Psoas muscle (tissue), 8 donors: ENCODE measurements around the gene PEPD. TPM values are rescaled to one million over a fixed set of nuclear protein-coding genes. Genes with fewer than 3 reads are reported as not detected.

ENCODE experiments used
- ATAC-seq, 4 donors: fragments of 200-7000 bp; cut with Tn5 transposase; one replicate each; pipeline ENCODE4 v1.9.1; 2020; ENCODE audit warnings: moderate library complexity in 3 of 4, mild to moderate bottlenecking in 2 of 4
- DNase-seq, 2 donors: peaks; one replicate each; pipeline ENCODE4 v3.0.0-alpha.2; 2020
- H3K27ac ChIP-seq: fragments of 200-600 bp; one replicate; pipeline ENCODE4 v1.8.0; 2022
- H3K27me3 ChIP-seq, 3 donors: fragments of 200-600 bp in 1 of 3; one replicate each; pipeline versions ENCODE4 v1.6.1 to v1.8.0; 2013 to 2022; ENCODE audit warnings: low read length in 2 of 3, mild to moderate bottlenecking in 2 of 3, moderate library complexity in 1 of 3; ENCODE audit not compliant: insufficient read depth in 3 of 3
- H3K36me3 ChIP-seq, 2 donors: fragments of 200-600 bp in 1 of 2; one replicate each; pipeline versions ENCODE4 v1.6.1 to v1.8.0; 2013 to 2022; ENCODE audit warnings: low read depth in 1 of 2, mild to moderate bottlenecking in 1 of 2, moderate library complexity in 1 of 2; ENCODE audit not compliant: insufficient read depth in 1 of 2
- H3K4me1 ChIP-seq: fragments of 200-600 bp; one replicate; pipeline ENCODE4 v1.8.0; 2022
- H3K4me3 ChIP-seq: fragments of 200-600 bp; one replicate; pipeline ENCODE4 v1.8.0; 2022; ENCODE audit warnings: mild to moderate bottlenecking
- H3K9me3 ChIP-seq: fragments of 200-600 bp; one replicate; pipeline ENCODE4 v1.8.0; 2022
- CTCF ChIP-seq: fragments of 200-600 bp; IDR thresholded peaks from one replicate; pipeline ENCODE4 v1.8.0; 2022; ENCODE audit warnings: antibody characterized with exemption
- WGBS, 3 donors: extraction: QIAGEN DNeasy Blood & Tissue Kit; methylation state at CpG; one replicate each; pipeline versions ENCODE4 v1.1.6 to v1.1.7; 2013; 5-methylcytosine and 5-hydroxymethylcytosine counted together
- intact Hi-C, 2 donors: fragments of 100-400 bp; cut with DNase I; formaldehyde crosslinking; loops; one replicate each; pipeline versions ENCODE4 v1.11.0 to v1.14.2; 2022
- polyA plus RNA-seq, 3 donors: library from polyadenylated mRNA; stranded (reverse); fragments of 200-250 nt; gene quantifications; one replicate each; pipeline ENCODE4 v1.2.3, GENCODE V29; 2013
- total RNA-seq, 4 donors: library from RNA; stranded (reverse); fragmentation: NEBNext Ultra II Directional in 2 of 4; extraction: Animal tissue kit (Norgen Biotek cat#: 25700) in 2 of 4; gene quantifications; one replicate each; pipeline versions ENCODE4 v1.2.1 to v1.2.4, GENCODE V29; 2021 to 2023
- donor health status: healthy with polysubstance abuse.
- donor health status: DM: no; HTN: no; CAD: no; lungs with moderate emphysema.
- donor health status: Bipolar disorder and iron deficiency.
- donor health status: healthy.
- donor health status: DM: yes; HTN: yes; CAD: no.
- donor health status: DM: no; HTN: no; CAD: no.
- donor health status: DM: no; HTN: no; CAD: no.
- donor health status: DM: yes; HTN: yes; CAD: no.

PEPD gene
- total and polyA plus RNA-seq, 7 donors = 26.3 to 40.2 (median 35.1) TPM

- ATAC-seq (no peak), DNase-seq (no peak)
- H3K27ac ChIP-seq = no peak overlapping the region
- no peaks in the 10 kb centered on the region for H3K27me3 ChIP-seq
- peaks cover 21% of the 10 kb centered on the region for H3K4me1 ChIP-seq
- H3K36me3 ChIP-seq = no peaks in the 10 kb centered on the region
- TF ChIP-seq CTCF = no peak
- intact Hi-C loops = no loop called here
- WGBS, 3 donors = 90 to 94% (median 91%) methylated on average over 7 of the region's 7 CpGs
- H3K4me3 ChIP-seq = no peak overlapping the region
- no peaks in the 10 kb centered on the region for H3K9me3 ChIP-seq
These were observed 51.6 kb downstream of the PEPD start for GRCh38 chr19:33470040-33470330.

- TF ChIP-seq CTCF = no peak
- intact Hi-C loops = no loop called here
- WGBS, 3 donors = 94% methylated on average over 19 to 20 of the region's 20 CpGs
- DNase-seq (no peak), ATAC-seq (no peak)
- no peaks in the 10 kb centered on the region for H3K36me3 ChIP-seq
- H3K4me1 ChIP-seq = peaks cover 21% of the 10 kb centered on the region
- H3K4me3 ChIP-seq = no peak overlapping the region
- no peak overlapping the region for H3K27ac ChIP-seq
- no peaks in the 10 kb centered on the region for H3K9me3 ChIP-seq
- no peaks in the 10 kb centered on the region for H3K27me3 ChIP-seq
These were observed 52.2 kb downstream of the PEPD start for GRCh38 chr19:33469171-33470039.

- no peaks in the 10 kb centered on the region for H3K9me3 ChIP-seq
- 79 to 85% (median 81%) methylated on average over 31 of the region's 31 CpGs for WGBS, 3 donors
- intact Hi-C loops = no loop called here
- ATAC-seq (no peak), DNase-seq (no peak)
- H3K36me3 ChIP-seq = peaks cover 0 to 4% of the 10 kb centered on the region in 2 donors
- no peak overlapping the region for H3K27ac ChIP-seq
- H3K27me3 ChIP-seq = no peaks in the 10 kb centered on the region
- H3K4me3 ChIP-seq = no peak overlapping the region
- H3K4me1 ChIP-seq = peaks cover 15% of the 10 kb centered on the region
- TF ChIP-seq CTCF = no peak
These were observed 53.0 kb downstream of the PEPD start for GRCh38 chr19:33468361-33469170.

DNA sequence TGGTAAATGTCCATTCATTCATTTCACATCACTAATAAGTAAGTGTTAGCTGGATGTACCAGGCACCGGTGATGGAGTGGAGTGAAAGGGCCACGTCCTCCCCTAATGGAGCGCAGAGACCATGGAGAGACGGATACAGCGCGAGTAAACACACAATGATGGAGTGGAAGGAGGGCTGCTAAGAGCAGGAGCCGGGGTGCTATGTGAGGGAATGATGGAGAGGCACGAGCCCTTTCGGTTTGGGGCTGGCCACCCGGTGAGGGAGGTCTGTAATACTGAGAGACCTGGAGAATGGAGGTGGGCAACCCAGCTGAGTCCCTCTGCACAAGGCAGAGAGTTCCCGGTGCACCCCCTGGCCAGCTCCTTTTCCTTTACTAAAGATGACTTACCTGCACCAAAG, 53.7 kb downstream of the PEPD start:
- Histone ChIP-seq H3K36me3 (peaks cover 0 to 4% of the 10 kb centered on the region in 2 donors), H3K4me3 (no peak overlapping the region), H3K27ac (no peak overlapping the region), H3K9me3 (no peaks in the 10 kb centered on the region), H3K27me3 (no peaks in the 10 kb centered on the region), H3K4me1 (peaks cover 13% of the 10 kb centered on the region)
- WGBS, 3 donors = 91 to 98% (median 95%) methylated on average over 11 of the region's 11 CpGs
- DNase-seq = no peak
- no peak for TF ChIP-seq CTCF
- intact Hi-C loops = no loop called here
- no peak for ATAC-seq
